Nephron progenitor cell (in vitro differentiated cells): ENCODE measurements around the gene ERC1.
A peak's percentile ranks its signal among the peaks of the same experiment; 100 is the strongest.
"Not testable (repeated sequence)": the region's sequence is repeated elsewhere in the genome, so short reads cannot be mapped to it uniquely, and the experiment has no call there.

Experiments used
- DNase-seq: peaks from one replicate; pipeline ENCODE4 v3.0.0; 2021
- H3K27ac Mint-ChIP-seq: 2 replicates; pipeline ENCODE4 v1.8.0; 2021; ENCODE audit warnings: mild to moderate bottlenecking, moderate library complexity, mixed read lengths
- H3K27me3 Mint-ChIP-seq: 2 replicates; pipeline ENCODE4 v1.8.0; 2021; ENCODE audit warnings: mild to moderate bottlenecking, low read depth, mixed read lengths; ENCODE audit not compliant: poor library complexity
- H3K36me3 Mint-ChIP-seq: 2 replicates; pipeline ENCODE4 v1.8.0; 2021; ENCODE audit warnings: low read depth, mixed read lengths
- H3K4me1 Mint-ChIP-seq: 2 replicates; pipeline ENCODE4 v1.8.0; 2021; ENCODE audit warnings: mixed read lengths
- H3K4me3 Mint-ChIP-seq: 2 replicates; pipeline ENCODE4 v1.8.0; 2021; ENCODE audit warnings: mild to moderate bottlenecking, moderate library complexity, mixed read lengths
- H3K9me3 Mint-ChIP-seq: 2 replicates; pipeline ENCODE4 v1.8.0; 2021; ENCODE audit warnings: mild to moderate bottlenecking, moderate library complexity, mixed read lengths
- CTCF ChIP-seq: fragments of 200-600 bp; sonication (generic); IDR thresholded peaks from 2 replicates; pipeline ENCODE4 v1.5.0; 2021; ENCODE audit warnings: antibody characterized with exemption

Gene ERC1

GRCh38 chr12:1195513-1195912 is 204.5 kb downstream of the ERC1 start:
- H3K4me3 Mint-ChIP-seq: no peak overlapping the region
- TF ChIP-seq CTCF: no peak
- peaks cover 68% of the 10 kb centered on the region for H3K36me3 Mint-ChIP-seq
- H3K27me3 Mint-ChIP-seq: peaks cover under 1% of the 10 kb centered on the region
- peaks cover 53% of the 10 kb centered on the region for H3K9me3 Mint-ChIP-seq
- peaks cover 17% of the 10 kb centered on the region for H3K4me1 Mint-ChIP-seq
- no peak overlapping the region for H3K27ac Mint-ChIP-seq
- DNase-seq: no peak

DNA sequence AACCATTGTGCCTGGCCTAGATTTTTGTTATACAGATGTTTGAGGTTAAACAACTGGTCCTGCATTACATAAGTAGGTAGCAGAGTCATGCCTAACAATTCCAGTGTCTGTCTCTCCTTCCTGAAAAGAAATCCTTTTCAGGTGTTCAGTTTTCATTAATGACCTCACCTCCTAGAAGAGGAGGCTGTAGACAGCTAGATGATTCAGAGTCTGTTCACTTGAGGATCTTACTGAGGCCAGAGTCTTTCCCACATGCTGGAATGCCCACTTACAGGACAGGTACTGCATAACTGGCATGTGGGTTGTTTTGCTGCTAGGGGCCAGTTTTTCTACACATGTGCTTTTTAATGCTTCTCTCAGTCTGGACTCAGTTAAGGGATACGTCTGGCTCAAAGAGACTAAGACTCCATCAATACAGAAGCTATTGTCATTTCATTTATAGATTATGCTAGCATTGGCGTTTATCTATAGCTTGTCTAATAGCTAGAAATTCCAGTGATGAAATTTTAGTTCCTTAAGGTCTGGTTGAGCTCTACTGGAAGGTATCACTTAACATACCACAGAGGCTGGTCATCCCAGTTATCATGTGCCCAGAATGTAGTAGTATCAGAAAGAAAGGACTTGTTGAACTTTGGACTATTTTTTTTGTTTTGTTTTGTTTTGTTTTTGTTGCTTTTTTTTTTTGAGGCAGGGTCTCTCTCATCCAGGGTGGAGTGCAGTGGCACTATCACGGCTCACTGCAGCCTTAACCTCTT is 206.4 kb downstream of the ERC1 start:
- DNase-seq: no peak
- Mint-ChIP-seq H3K27me3 (peaks cover 2% of the 10 kb centered on the region), H3K9me3 (peaks cover 53% of the 10 kb centered on the region), H3K4me1 (peaks cover 7% of the 10 kb centered on the region), H3K27ac (no peak overlapping the region), H3K36me3 (peaks cover 68% of the 10 kb centered on the region), H3K4me3 (no peak overlapping the region)
- TF ChIP-seq CTCF: no peak

- H3K36me3 Mint-ChIP-seq: peaks cover 68% of the 10 kb centered on the region
- H3K4me1 Mint-ChIP-seq: not testable (repeated sequence)
Observed at GRCh38 chr12:1198854-1199253, 207.8 kb downstream of the ERC1 start.

DNA sequence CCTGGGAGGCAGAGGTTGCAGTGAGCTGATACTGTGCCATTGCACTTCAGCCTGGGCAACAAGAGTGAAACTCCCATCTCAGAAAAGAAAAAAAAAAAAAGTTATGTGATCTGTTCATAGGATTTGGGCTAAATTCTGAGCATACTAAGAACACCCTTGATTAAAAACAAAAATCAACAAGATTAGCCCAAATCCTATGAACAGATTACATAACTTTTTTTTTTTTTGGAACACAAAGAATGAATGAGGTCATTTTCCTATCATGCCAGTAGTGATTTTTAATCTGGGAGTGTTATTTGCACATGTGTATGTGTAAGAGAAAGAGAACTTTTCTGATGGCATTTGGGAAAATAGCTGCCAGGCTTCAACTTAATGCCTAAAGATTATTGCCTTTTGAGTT is 208.7 kb downstream of the ERC1 start:
- no peak for TF ChIP-seq CTCF
- Mint-ChIP-seq H3K4me3 (no peak overlapping the region), H3K9me3 (peaks cover 51% of the 10 kb centered on the region), H3K4me1 (peaks cover 5% of the 10 kb centered on the region), H3K36me3 (peaks cover 63% of the 10 kb centered on the region), H3K27me3 (peaks cover 2% of the 10 kb centered on the region), H3K27ac (no peak overlapping the region)
- DNase-seq: no peak

More at GRCh38 chr12:1198854-1199253, 207.8 kb downstream of the ERC1 start:
- H3K27me3 Mint-ChIP-seq, DNase-seq, H3K27ac Mint-ChIP-seq, H3K4me3 Mint-ChIP-seq: not testable (repeated sequence)
- peaks cover 53% of the 10 kb centered on the region for H3K9me3 Mint-ChIP-seq

- Mint-ChIP-seq H3K4me3 (no peak overlapping the region), H3K4me1 (peaks cover 5% of the 10 kb centered on the region), H3K27me3 (peaks cover 2% of the 10 kb centered on the region), H3K36me3 (peaks cover 50% of the 10 kb centered on the region), H3K9me3 (peaks cover 38% of the 10 kb centered on the region), H3K27ac (no peak overlapping the region)
- TF ChIP-seq CTCF: no peak
- no peak for DNase-seq
Observed at GRCh38 chr12:1201030-1201429, 210.0 kb downstream of the ERC1 start.

- Mint-ChIP-seq H3K27me3 (peaks cover 2% of the 10 kb centered on the region), H3K27ac (peak overlapping the region; percentile 34), H3K36me3 (peaks cover 42% of the 10 kb centered on the region), H3K4me3 (no peak overlapping the region), H3K4me1 (peaks cover 5% of the 10 kb centered on the region), H3K9me3 (peaks cover 30% of the 10 kb centered on the region)
- no peak for TF ChIP-seq CTCF
- no peak for DNase-seq
Observed at GRCh38 chr12:1201886-1202285, 210.9 kb downstream of the ERC1 start.
